ENCODE results near the gene SHC4.

Gene SHC4

GRCh38 chr15:48823706-48824105 is 140.0 kb downstream of the SHC4 start:
- no peak for DNase-seq (ENCODE audit: low read depth)
- TF ChIP-seq MAX (IDR thresholded peaks at IDR 0.05; ENCODE audit: low read depth, low read length): no peak
- TF ChIP-seq MYC (IDR thresholded peaks at IDR 0.05; ENCODE audit: low read depth, low read length): no peak
- no peak for TF ChIP-seq POLR2A (IDR thresholded peaks at IDR 0.05; ENCODE audit: extremely low read depth, insufficient read length)
- TF ChIP-seq CTCF (IDR thresholded peaks at IDR 0.05; ENCODE audit: low read depth, low read length): no peak
- H3K4me3 ChIP-seq (ENCODE audit: low read depth, low read length): no peak overlapping the region

GRCh38 chr15:48823237-48823636 is 140.5 kb downstream of the SHC4 start:
- TF ChIP-seq MYC (IDR thresholded peaks at IDR 0.05; ENCODE audit: low read depth, low read length): no peak
- TF ChIP-seq POLR2A (IDR thresholded peaks at IDR 0.05; ENCODE audit: extremely low read depth, insufficient read length): no peak
- TF ChIP-seq MAX (IDR thresholded peaks at IDR 0.05; ENCODE audit: low read depth, low read length): no peak
- no peak for TF ChIP-seq CTCF (IDR thresholded peaks at IDR 0.05; ENCODE audit: low read depth, low read length)
- no peak for DNase-seq (ENCODE audit: low read depth)
- no peak overlapping the region for H3K4me3 ChIP-seq (ENCODE audit: low read depth, low read length)

- TF ChIP-seq CTCF (IDR thresholded peaks at IDR 0.05; ENCODE audit: low read depth, low read length): no peak
- TF ChIP-seq MAX (IDR thresholded peaks at IDR 0.05; ENCODE audit: low read depth, low read length): no peak
- TF ChIP-seq MYC (IDR thresholded peaks at IDR 0.05; ENCODE audit: low read depth, low read length): no peak
- TF ChIP-seq POLR2A (IDR thresholded peaks at IDR 0.05; ENCODE audit: extremely low read depth, insufficient read length): no peak
Observed at GRCh38 chr15:48814286-48814685, 149.4 kb downstream of the SHC4 start.

GRCh38 chr15:48811325-48811958 is 152.3 kb downstream of the SHC4 start:
- H3K4me3 ChIP-seq (ENCODE audit: low read depth, low read length): peak overlapping the region; percentile 90
- no peak for TF ChIP-seq CTCF (IDR thresholded peaks at IDR 0.05; ENCODE audit: low read depth, low read length)
- TF ChIP-seq POLR2A (IDR thresholded peaks at IDR 0.05; ENCODE audit: extremely low read depth, insufficient read length): no peak
- DNase-seq (ENCODE audit: low read depth): no peak

More at GRCh38 chr15:48814286-48814685, 149.4 kb downstream of the SHC4 start:
- no peak for DNase-seq (ENCODE audit: low read depth)
- H3K4me3 ChIP-seq (ENCODE audit: low read depth, low read length): no peak overlapping the region

- TF ChIP-seq MAX (IDR thresholded peaks at IDR 0.05; ENCODE audit: low read depth, low read length) (peak; percentile 81), CTCF (IDR thresholded peaks at IDR 0.05; ENCODE audit: low read depth, low read length) (no peak), MYC (IDR thresholded peaks at IDR 0.05; ENCODE audit: low read depth, low read length) (peak; percentile 79), POLR2A (IDR thresholded peaks at IDR 0.05; ENCODE audit: extremely low read depth, insufficient read length) (peak; percentile 85)
- H3K4me3 ChIP-seq (ENCODE audit: low read depth, low read length): peak within 1 kb of the TSS; percentile 90
- peak; percentile 100 for DNase-seq (ENCODE audit: low read depth)
Observed at GRCh38 chr15:48810414-48811324, 153.1 kb downstream of the SHC4 start, which contains the start of gene CEP152. Gene CEP152, minus strand, starts transcription at chr15:48811069. Its CDS starts 5,420 bp downstream, at chr15:48805649.
